Activated CD8-positive, alpha-beta memory T cell treated with anti-CD3 and anti-CD28 coated beads for 4 hours (primary cell): ENCODE data around the gene TOM1L1.

ENCODE experiments used
- DNase-seq, 2 donors: peaks; one replicate each; pipeline ENCODE4 v3.0.0-alpha.2; 2020; ENCODE audit warnings: low read depth in 2 of 2

TOM1L1 gene

DNA sequence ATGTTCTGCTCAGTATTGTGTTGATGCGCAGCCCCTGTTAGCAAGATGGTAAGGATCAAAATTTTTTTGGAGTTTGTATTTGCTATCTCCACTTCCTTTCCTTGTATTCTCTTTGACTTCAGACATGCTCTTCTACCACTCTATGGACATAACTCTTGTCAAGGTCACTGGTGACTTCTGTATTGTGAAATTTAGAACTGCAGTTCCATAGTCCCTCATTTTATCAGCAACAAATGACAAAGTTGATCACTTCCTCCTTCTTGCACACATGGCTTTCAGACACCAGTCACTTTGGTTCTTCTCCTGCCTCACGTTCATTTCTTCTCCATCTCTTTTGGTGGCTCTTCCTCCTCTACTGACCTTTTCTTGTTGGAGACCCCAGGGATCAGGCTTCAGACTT is 46.7 kb downstream of the TOM1L1 start:
- DNase-seq = no peak

DNA sequence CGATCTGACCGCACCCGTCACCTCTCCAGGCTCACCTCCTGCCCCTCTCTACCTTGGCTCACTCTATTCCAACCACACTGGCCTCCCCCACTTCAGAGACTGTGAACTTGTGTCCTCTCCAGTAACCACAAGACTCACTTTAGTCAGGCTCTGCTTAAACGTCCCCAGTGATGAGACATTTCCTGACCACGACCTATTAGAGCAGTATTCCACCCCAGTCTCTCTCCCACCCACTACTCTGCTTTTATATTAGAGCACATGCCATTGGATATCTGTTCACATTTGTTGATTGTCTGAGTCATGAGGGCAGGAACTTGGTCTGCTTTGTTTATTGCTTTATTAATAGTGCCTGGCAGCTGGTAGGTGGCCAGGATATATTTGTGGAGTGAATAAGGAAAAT is 47.7 kb downstream of the TOM1L1 start:
- no peak for DNase-seq

DNA sequence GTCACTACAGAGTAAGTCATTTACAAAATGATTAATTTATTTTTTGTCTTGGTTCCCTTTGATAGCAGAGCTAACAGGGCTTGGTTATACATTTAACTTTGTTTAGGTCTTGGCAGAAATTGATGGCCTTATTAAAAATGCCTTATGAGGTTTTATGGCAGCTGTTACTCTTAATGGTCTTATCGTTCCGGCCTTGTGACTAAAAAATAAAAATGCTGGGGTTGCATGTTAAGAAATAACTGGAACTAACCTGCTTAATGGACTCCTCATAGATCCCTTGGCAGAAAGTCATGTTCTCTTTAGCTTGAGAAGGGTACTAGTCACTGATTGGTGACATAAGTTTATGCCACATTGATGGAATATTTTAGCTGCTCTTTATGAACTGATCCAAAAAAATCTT is 49.5 kb downstream of the TOM1L1 start:
- DNase-seq = no peak

DNA sequence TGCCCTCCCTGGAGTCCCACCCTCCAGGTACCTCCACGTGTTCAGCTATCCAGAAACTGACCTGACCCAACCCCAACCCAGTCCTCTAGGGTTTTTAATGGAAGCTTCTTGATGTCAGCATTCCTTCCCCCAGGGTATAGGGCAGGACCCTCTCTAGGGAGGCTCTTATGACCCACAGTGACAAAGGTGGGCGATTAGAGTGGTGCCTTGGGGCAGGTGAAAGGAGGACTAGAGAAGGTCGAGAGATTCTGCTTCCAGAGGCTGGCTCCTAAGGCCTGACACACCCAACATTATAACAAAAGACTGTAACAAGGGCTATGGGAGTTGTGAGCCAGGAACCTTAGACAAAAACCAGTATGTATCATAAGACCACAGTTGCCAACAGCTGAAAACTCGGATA is 50.6 kb downstream of the TOM1L1 start:
- DNase-seq = no peak

DNA sequence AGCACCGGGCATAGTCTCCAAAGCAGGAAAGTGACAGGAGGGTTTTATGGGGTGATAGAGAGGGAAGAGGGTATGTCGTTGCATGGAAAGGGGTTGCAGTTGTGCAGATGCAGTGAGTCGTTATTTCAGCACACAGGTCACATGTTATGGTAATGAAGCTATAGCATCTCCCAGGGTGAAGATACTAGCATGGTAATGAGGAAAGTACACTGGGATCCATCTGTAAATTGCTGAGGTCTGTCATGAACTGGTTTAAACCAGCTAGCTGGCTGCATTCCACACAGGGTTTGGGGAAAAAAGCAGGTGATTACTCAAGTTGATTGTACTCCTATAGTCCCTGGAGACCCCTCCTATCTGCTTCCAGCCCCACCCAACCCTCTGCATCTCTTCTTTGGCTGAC is 56.1 kb downstream of the TOM1L1 start:
- DNase-seq = no peak

DNA sequence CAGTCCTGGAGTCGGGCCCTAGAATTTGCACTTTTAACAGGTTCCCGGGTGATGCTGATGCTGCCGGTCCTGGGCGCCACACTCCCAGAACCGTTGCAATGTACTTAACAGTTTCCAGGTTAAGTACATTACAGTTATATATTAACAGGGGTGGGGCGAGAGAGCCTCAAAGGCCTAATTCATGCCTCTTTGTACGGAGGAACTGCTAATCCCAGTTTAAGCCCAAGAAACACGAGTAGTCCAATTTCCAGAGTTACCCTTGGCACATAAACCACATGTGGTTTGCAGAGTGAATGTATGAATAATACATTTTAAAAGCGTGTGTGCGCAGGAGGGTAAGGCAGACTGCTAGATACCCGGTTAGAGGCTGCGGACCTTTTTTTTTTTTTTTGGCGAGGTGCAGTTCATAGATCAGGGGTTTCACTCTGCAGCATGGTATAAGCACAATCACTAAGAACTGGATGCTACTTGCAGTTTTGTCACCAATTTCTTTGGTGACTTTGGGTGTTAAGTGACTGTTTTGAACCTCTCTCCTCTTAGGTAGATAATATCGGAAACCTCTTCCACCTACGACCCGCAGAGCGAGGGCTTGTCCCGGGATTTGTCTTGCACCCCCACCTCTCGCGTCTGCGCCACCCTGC is 67.1 kb downstream of the TOM1L1 start:
- DNase-seq = peak in 1 of 2 donors; percentile 18

DNA sequence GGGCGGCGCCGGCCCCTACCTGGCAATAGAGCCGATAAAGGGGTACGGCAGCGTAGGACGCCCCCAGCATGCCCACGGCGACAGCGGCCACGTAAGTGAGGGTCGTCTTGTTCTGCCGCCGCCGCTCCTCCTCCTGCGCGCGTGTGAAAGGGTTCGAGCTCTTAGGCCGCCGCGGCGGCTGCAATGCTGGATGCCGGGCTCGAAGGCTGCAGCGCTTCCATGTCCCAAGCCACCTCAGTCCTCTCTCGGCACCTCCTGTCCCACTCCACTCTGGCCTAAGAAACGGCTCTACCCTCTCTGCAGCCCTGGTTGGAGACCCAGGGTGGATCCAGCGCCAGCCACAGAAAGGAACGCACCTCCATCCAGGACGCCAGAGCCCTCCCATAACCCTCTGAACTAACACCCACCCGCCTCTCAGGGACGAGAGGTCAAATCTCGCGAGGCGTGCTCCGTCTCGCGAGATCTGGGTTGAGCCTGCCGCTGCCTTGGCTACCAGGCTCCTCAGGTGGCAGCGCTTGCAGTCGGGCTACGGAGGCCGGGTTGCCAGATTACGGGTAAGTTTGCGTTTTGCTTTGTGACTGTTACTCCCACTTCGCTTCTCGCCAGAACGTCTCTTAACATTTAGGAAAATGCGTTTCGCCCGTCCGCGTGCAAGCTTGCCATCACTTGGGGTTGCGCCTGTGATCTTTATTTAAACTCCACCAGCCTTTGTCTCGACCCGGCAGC is 67.8 kb downstream of the TOM1L1 start, which contains the start of the genes COX11 and STXBP4:
COX11 (minus strand) TSS at position 393 of the 726 bp plus-strand sequence; CDS start at position 385, 8 bp downstream.
STXBP4 (plus strand) TSS at position 504 of the 726 bp plus-strand sequence. CDS start 17,455 bp downstream, outside the sequence.
- peak; percentile 81 to 88 for DNase-seq

DNA sequence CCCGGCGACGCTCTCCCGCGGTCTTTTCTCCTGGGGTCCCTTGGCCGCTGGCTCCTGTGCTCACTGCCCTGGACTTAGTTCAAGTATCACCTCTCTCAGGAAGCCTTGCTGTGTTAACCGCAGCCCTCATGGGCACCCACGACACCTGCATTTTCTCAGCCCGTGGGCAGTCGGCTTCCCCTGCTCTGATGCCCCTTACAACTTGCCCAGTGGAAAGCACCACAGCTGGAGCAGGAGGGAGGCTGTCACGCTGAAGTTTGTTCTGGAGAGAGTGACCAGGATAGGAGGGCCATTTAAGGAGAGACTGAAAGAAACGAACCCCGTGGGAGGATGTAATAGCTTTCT is 68.3 kb downstream of the TOM1L1 start:
- DNase-seq = peak in 1 of 2 donors; percentile 8

DNA sequence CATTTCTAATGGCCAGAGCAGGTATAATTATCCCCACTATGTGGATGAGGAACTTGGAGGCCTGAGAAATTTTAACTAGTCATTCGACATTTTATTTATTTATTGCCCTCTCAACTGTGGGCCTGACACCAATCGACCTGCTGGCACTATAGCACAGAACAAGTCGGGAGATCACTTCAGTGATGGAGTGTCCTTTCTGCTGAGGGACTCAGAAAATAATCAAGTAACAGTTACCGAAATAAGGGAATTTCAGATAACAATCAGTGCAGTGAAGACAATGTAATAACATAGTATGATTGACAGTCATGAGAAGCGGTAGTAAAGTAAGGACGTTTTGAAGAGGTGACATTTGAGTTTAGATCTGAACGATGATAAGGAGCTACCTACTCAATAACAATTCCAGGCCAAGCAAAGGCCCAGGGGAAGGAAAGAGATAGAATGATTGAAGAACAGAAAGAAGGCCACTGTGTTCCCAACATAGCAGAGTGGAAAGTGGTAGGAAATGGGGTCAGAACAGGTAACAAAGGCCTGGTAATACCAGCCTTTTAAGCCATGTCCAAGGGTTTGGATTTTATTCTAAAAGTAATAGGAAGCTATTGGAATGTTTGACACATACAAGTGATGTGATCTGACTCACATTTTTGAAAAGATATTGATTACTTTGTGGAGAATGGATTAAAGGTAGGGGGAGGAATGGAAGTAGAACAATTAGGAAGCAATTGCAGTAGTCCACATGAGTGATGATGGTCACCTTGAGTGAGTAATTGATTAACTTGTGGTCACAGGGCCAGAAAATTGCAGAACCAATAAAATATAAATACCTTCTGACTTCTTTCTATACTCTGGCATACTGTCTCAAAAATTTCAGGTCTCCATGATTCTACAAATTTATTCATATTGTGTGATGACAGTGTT is 69.3 kb downstream of the TOM1L1 start:
- DNase-seq = no peak

DNA sequence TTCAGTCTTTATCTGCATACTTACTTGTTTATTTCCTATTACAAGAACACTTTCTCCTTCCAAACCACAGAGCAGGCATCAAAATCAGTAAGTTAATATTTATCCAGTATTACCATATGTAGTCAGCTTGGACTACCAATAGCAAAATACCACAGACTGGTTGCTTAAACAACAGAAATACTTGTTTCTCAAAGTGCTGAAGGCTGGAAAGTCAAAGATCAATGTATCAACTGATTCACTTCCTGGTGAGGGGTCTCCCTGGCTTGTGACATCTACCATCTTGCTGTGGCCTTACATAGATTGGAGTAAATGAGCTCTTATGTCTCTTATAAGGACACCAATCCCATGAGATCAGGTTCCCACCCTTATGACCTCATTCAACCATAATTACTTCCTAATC is 70.5 kb downstream of the TOM1L1 start:
- DNase-seq = no peak

DNA sequence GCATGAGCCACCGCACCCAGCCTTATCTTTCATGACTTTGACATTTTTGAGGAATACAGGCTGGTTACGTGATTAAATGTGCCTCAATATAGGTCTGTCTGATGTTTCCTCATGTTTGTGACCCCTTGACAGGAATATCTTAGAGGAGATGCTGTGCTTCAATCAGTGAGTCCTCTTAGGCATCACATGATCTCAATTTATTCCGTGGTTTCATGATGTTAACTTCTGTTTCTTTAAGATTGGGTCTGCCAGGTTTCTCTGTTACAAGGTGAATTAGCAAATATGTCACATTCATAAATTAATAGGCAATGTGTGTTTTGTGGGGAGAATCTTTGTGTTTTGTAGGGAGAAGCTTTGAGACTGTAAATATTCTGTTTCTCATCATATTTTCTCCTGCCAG is 71.2 kb downstream of the TOM1L1 start:
- DNase-seq = no peak

DNA sequence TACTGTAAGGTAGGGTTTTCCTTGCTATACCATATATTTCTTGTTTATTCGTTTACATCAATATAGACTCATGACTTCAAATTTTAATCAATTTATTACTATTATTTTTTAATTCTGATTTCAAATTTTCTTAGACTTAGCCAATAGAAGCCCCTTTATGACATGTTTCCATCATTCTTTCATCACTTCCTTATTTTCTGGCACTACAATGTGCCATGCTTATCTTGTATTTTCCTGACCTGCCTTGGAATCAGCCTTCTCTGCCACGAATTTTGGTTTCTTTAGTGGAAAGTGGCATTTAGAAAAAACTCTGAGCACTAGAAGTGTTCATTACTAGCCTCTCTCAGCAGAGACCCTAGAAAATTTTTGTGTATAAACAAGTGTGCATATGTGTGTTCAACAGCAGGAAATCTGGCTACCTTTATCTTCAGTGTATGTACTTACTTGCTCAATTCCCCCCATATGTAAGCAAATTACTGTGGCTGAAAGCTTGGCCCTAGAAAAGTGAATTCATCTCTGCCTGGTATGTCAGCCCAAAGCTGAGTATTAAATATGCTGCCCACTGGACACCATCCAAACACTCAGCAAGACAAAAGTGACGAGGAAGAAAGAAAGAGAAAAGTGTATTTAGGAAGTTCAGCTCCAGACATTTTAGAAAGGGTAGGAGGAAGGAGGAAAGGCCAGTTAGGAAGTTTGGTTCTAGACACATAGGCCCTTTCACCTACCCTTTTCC is 71.9 kb downstream of the TOM1L1 start:
- no peak for DNase-seq

DNA sequence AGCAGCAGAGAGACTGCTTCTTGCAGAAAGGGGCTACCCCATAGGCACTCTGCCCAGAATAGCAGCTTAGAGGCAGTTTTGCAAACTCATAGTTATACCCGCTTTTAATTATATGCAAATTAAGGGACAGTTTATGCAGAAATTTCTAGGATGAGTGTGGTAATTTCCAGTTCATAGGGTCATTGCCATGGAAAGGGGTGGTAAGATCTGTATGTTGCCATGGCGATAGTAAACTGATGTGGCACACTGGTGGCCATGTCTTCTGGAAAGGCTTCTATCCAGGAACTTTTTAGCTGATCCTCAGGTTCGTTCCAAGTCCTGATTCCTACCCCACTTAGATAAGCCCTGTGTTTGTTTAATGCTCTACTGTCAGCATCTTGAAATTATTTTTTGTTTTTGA is 74.1 kb downstream of the TOM1L1 start:
- no peak for DNase-seq

DNA sequence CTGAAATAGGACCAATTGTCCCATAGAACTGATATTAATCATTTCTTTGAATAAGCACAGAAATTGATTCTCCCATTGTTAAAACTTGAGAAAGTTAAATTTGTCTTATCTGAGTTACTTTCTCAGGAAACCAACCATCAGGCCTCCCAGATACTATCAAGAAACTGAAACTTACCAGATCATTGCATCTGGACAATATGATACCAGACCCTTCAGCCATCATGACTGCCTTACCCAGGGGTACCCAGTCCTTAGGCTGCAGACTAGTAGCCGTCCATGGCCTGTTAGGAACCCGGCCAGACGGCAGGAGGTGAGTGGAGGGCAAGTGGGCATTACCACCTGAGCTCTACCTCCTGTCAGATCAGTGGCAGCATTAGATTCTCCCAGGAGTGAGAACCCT is 75.7 kb downstream of the TOM1L1 start:
- no peak for DNase-seq

DNA sequence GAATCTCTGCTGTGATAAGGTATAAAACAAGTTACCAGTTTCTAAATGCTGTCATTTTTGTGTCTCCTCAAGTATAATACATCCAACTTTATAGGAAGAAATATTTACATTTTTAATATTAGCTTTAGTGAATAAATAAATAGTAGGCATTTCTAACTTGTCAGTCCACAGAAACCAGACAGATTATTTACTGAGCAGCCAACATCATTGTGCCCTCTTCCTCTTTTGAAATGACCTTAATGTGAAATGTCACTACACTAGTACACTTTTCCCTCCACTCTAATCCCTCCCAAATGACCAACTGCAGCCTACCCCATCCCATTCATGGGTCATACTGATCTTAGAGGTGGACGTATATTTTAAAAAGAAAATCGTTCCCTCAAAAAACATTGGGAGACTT is 77.1 kb downstream of the TOM1L1 start:
- no peak for DNase-seq

DNA sequence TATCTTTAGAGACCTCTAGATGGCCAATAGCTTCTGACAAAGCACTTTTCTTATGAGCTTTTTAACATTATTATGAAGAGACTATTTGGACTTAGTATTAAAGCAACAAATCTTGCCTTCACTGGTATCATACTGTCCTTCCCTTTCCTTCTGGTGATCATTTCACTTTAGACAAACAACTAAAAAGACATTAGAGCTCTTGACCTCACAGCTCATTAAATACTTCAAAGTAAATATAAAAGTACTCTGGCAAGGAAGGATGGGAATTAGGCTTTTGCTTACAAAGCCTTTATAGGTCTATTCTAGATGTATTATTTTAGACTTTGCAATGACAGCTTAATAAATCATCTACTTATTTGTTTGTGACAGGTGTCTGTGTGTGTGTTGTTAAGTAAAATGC is 79.0 kb downstream of the TOM1L1 start:
- DNase-seq = no peak

DNA sequence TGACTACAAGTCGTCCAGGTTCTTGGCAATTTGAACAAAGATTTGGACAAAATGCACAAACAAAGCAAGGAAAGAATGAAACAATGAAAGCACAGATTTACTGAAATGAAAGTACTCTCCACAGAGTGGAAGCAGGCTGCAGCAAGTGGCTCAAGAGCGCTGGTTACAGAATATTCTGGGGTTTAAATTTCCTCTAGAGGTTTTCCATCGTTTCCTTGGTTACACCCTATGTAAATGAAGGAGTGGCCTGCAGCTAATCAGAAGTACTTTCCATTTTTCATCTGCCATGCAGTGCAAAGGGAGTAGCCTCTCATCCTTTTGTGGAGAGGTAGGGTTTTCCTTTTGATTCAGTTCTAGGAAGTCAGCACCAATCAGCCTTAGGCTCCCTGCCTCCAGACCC is 79.7 kb downstream of the TOM1L1 start:
- DNase-seq = no peak

DNA sequence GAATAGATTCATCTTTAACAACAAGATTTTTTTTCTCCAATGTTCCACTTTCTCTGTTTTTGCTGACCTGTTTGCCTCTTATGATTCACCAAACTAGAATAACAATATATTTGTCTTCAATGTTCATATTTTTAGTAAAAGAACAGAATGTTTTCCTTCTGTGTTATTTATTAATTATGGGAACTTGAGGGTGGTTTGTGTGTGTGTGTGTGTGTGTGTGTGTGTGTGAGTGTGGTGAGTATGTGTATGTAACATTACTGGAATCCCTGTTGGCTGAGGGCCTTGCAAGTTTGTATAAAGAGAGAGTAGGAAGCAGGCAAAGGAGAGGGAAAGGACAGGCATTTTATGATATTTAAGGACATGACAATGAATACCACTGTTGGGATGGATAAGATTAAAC is 81.7 kb downstream of the TOM1L1 start:
- no peak for DNase-seq

DNA sequence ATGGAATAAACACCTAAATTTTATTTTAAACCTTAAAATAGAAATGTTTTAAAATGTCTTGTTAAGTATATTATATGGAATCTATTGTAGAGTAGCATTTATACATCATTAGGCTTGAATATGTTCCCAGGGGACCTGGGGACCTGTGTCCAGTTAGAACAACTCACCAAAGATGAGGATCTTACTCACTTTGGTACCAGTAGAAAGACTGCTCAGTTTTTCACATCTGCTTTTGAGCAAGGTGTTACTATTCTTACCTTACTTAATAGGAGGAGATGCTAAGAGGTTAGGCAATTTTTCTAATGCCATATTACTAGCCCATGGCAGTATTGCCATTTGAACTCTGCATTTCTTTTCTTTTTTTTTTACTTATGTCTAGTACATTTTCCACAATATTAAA is 82.6 kb downstream of the TOM1L1 start:
- DNase-seq = no peak

DNA sequence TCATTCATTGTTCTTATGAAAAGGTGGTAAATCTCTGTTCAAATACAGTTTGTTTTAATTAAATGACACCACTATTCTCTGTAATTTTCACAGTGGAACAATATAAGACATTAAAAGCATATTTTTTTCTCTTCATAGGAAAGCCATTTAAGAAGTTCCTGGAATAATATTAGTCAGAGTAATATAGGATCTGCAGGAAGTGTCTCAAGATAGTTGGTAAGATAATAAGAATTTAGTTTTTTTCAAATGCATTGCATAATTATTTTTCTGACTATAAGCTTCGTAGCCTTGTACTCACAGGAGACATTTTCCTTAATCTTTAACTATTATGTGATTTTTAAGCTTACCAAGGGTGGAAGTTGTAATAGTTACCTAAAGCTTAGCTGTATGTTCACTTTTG is 84.8 kb downstream of the TOM1L1 start:
- DNase-seq = no peak

DNA sequence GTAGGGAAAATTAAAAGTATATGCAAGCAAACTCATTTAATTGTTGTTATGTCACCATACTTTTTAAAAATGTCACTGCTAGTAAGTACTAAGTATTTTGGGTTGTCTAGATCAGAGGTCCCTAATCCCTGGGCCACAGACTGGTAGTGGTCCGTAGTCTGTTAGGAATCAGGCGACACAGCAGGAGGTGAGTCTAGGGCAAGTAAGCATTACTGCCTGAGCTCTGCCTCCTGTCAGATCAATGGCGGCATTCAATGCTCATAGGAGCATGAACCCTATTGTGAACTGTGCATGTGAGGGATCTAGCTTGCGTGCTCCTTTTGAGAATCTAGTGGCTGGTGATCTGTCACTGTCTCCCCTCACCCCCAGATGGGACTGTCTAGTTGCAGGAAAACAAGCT is 89.5 kb downstream of the TOM1L1 start:
- no peak for DNase-seq

DNA sequence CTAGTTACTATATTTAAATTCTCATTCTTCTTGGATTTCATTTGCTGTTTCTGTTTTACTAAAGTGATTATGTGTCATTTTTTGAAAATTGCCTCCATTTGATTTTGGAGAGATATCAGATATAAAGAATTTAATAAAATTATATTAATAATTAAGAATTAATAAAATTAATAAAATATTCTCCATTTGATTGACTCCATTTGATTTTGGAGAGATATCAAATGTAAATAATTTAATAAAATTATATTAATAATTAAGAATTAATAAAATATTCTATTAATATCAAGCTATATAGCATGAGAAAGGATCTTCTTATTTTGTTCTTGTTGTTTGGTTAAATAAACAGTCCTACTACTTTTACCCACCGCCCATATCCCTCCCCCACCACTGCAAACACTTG is 90.9 kb downstream of the TOM1L1 start:
- DNase-seq = no peak
